Suprapubic skin (tissue), 4 donors: ENCODE data around the gene FLNA. TPM values are rescaled to one million over a fixed set of nuclear protein-coding genes. Genes with fewer than 3 reads are reported as not detected.

Experiments
- DNase-seq, 2 donors: peaks; one replicate each; pipeline ENCODE4 v3.0.0-alpha.2; 2019; ENCODE audit warnings: low spot score in 2 of 2
- H3K27ac ChIP-seq: fragments of 200-600 bp; sonication (generic); one replicate; pipeline ENCODE4 v1.5.1; 2019
- H3K27me3 ChIP-seq: fragments of 200-600 bp; sonication (generic); one replicate; pipeline ENCODE4 v1.5.1; 2019
- H3K36me3 ChIP-seq: fragments of 200-600 bp; sonication (generic); one replicate; pipeline ENCODE4 v1.5.1; 2019
- H3K4me1 ChIP-seq: fragments of 200-600 bp; sonication (generic); one replicate; pipeline ENCODE4 v1.5.1; 2019
- H3K4me3 ChIP-seq: fragments of 200-600 bp; sonication (generic); one replicate; pipeline ENCODE4 v1.5.1; 2019; ENCODE audit warnings: mild to moderate bottlenecking
- H3K9me3 ChIP-seq: fragments of 200-600 bp; sonication (generic); one replicate; pipeline ENCODE4 v1.5.1; 2019
- CTCF ChIP-seq, 2 donors: fragments of 200-600 bp in 1 of 2; fragments of 450-650 bp in 1 of 2; sonication (generic) in 1 of 2; IDR thresholded peaks; one replicate each; pipeline ENCODE4 v1.5.1; 2016 to 2019; ENCODE audit warnings: antibody characterized with exemption in 2 of 2, mild to moderate bottlenecking in 1 of 2, moderate library complexity in 1 of 2
- EP300 ChIP-seq: sonication (generic); formaldehyde crosslinking; IDR thresholded peaks from one replicate; pipeline ENCODE4 v1.6.1; 2017; ENCODE audit warnings: antibody characterized with exemption
- POLR2A ChIP-seq, 2 donors: fragments of 450-650 bp; IDR thresholded peaks; one replicate each; pipeline ENCODE4 v1.6.1; 2017; ENCODE audit warnings: antibody characterized with exemption in 2 of 2, mild to moderate bottlenecking in 2 of 2, moderate library complexity in 2 of 2
- POLR2AphosphoS5 ChIP-seq, 3 donors: sonication (generic); formaldehyde crosslinking; IDR thresholded peaks; one replicate each; pipeline ENCODE4 v1.6.1; 2017; ENCODE audit warnings: antibody characterized with exemption in 3 of 3
- WGBS: methylation state at CpG from one replicate; pipeline ENCODE4 v1.1.5; 2018; 5-methylcytosine and 5-hydroxymethylcytosine counted together
- total RNA-seq, 4 donors: library from RNA; depleted of rRNA; stranded (reverse); fragments of >200 nt; gene quantifications; one replicate each; pipeline ENCODE4 v1.1.0, GENCODE V29; 2016

The FLNA gene
- total RNA-seq, 4 donors from 2014 or later = 374 to 402 (median 386) TPM

- H3K9me3 ChIP-seq = no peaks in the 10 kb centered on the region
- peaks cover 18% of the 10 kb centered on the region for H3K36me3 ChIP-seq
- no peaks in the 10 kb centered on the region for H3K27me3 ChIP-seq
- H3K4me3 ChIP-seq = peak overlapping the region; percentile 67
- H3K4me1 ChIP-seq = peaks cover 64% of the 10 kb centered on the region
- WGBS = 32% methylated on average over 25 of the region's 63 CpGs
- H3K27ac ChIP-seq = peak overlapping the region; percentile 90
- TF ChIP-seq POLR2AphosphoS5 (IDR thresholded peaks at IDR 0.05) (no peak), CTCF (IDR thresholded peaks at IDR 0.05) (no peak), EP300 (no peak), POLR2A (IDR thresholded peaks at IDR 0.05) (no peak)
- no peak for DNase-seq
Measured at GRCh38 chrX:154370300-154371016, 4.0 kb downstream of the FLNA start.

GRCh38 chrX:154369449-154370299, 4.8 kb downstream of the FLNA start:
- TF ChIP-seq POLR2AphosphoS5 (IDR thresholded peaks at IDR 0.05) (no peak), POLR2A (IDR thresholded peaks at IDR 0.05) (no peak)
- Histone ChIP-seq H3K4me1 (peaks cover 61% of the 10 kb centered on the region), H3K36me3 (peaks cover 26% of the 10 kb centered on the region), H3K27me3 (no peaks in the 10 kb centered on the region), H3K4me3 (peak overlapping the region; percentile 67), H3K9me3 (no peaks in the 10 kb centered on the region), H3K27ac (peak overlapping the region; percentile 90)
- DNase-seq = peak in 1 of 2 donors; percentile 86
- 22% methylated on average over 6 of the region's 13 CpGs for WGBS

- Histone ChIP-seq H3K4me3 (peak overlapping the region; percentile 67), H3K27ac (peak overlapping the region; percentile 90), H3K4me1 (peaks cover 52% of the 10 kb centered on the region), H3K9me3 (no peaks in the 10 kb centered on the region), H3K27me3 (no peaks in the 10 kb centered on the region), H3K36me3 (peaks cover 34% of the 10 kb centered on the region)
- WGBS = 43% methylated on average over 12 of the region's 16 CpGs
- no peak for TF ChIP-seq CTCF (IDR thresholded peaks at IDR 0.05)
- no peak for TF ChIP-seq POLR2A (IDR thresholded peaks at IDR 0.05)
- TF ChIP-seq EP300 = no peak
- TF ChIP-seq POLR2AphosphoS5 (IDR thresholded peaks at IDR 0.05) = no peak
- DNase-seq = peak; percentile 90 to 91
Measured at GRCh38 chrX:154368630-154369448, 5.6 kb downstream of the FLNA start.

- DNase-seq = no peak
- peaks cover 41% of the 10 kb centered on the region for H3K4me1 ChIP-seq
- peak overlapping the region; percentile 67 for H3K4me3 ChIP-seq
- peaks cover 42% of the 10 kb centered on the region for H3K36me3 ChIP-seq
- H3K27me3 ChIP-seq = no peaks in the 10 kb centered on the region
- 88% methylated on average over 19 of the region's 31 CpGs for WGBS
- TF ChIP-seq CTCF (IDR thresholded peaks at IDR 0.05) (no peak), EP300 (no peak), POLR2A (IDR thresholded peaks at IDR 0.05) (no peak), POLR2AphosphoS5 (IDR thresholded peaks at IDR 0.05) (no peak)
- H3K9me3 ChIP-seq = no peaks in the 10 kb centered on the region
- H3K27ac ChIP-seq = peak overlapping the region; percentile 90
Measured at GRCh38 chrX:154367474-154368308, 6.7 kb downstream of the FLNA start.

- Histone ChIP-seq H3K36me3 (peaks cover 53% of the 10 kb centered on the region), H3K9me3 (no peaks in the 10 kb centered on the region), H3K27ac (peak overlapping the region; percentile 90), H3K27me3 (no peaks in the 10 kb centered on the region), H3K4me3 (peak overlapping the region; percentile 5), H3K4me1 (peaks cover 31% of the 10 kb centered on the region)
- TF ChIP-seq POLR2AphosphoS5 (IDR thresholded peaks at IDR 0.05) = peak in 1 of 3 donors; percentile 18
- TF ChIP-seq CTCF (IDR thresholded peaks at IDR 0.05) = no peak
- no peak for DNase-seq
- 83% methylated on average over 9 of the region's 11 CpGs for WGBS
Measured at GRCh38 chrX:154366666-154367055, 7.8 kb downstream of the FLNA start.
